Endometrium (tissue), 2 donors: ENCODE results near the gene PPARD.
"Not testable (repeated sequence)": the region's sequence is repeated elsewhere in the genome, so short reads cannot be mapped to it uniquely, and the experiment has no call there.

Experiments used
- FAIRE-seq: peaks from 2 replicates; lab custom pipeline; 2012; peaks lifted over from hg19 to GRCh38; lab: Jason Lieb, UNC
- donor health status: control.
- donor health status: control.

Gene PPARD

DNA sequence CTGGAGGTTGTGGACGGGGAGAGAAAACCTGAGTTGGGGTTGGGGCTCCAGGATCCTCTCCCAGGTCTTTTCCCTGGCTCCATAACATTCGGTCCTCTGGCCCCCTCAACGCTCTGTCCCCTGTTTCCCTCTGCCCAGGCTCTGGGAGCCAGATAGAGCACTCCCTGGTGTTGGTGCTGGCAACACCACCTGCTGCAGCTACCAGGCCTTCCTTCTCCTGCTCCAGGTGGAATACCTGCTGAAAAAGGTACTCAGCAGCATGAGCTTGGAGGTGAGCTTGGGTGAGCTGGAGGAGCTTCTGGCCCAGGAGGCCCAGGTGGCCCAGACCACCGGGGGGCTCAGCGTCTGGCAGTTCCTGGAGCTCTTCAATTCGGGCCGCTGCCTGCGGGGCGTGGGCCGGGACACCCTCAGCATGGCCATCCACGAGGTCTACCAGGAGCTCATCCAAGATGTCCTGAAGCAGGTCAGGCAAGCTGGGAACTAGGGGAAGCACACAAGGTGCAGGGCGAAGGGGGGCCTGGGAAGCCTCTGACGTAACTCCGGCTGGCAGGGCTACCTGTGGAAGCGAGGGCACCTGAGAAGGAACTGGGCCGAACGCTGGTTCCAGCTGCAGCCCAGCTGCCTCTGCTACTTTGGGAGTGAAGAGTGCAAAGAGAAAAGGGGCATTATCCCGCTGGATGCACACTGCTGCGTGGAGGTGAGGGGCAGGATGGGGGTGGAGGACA, 30.1 kb upstream of the PPARD start:
- no peak for FAIRE-seq

DNA sequence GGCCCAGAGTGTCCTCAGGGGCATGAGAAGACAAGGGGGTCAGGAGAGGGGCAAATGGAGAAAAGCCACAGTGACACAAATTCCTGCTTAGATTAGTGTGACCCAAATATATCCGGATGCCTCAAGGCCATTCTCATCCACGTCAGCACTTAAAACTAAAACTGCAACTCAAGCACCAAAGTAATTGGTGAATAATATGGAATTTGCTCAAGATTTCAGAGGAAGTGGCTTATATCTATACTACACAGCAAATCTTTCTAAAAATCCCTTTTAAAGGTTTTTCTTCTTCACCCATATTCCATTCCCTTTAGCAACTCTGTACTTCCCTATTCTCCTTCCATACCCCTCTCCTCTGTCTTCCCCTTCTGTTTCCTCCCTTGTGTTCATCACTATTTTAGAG, 29.6 kb upstream of the PPARD start:
- no peak for FAIRE-seq

DNA sequence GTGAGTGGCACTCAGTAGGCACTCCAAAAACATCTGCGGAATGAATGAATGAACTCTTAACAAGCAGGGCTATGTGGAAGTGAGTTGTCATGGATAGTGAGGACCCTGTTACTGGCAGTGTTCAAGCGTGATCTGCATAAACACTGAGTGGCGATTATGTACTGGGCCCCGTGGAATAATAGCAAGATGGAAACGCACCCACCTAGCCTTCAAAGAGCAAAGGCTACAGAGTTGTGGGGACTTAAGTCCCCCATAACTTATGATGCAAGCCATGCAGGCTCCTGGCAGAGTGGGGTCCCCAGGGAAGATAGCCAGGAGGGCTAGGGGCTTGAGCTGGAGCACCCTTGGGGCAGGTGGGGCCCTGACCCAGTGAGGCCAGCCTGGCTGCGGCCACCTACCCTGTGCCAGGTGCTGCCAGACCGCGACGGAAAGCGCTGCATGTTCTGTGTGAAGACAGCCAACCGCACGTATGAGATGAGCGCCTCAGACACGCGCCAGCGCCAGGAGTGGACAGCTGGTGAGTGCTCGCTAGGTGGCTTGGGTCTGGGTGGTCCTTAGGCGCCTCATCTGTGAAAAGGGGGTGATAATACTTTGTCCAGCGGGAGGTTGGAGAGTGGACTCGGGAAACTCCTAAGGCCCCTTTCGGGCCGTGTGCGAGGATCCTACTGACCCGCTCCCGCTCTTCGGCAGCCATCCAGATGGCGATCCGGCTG, 24.7 kb upstream of the PPARD start:
- no peak for FAIRE-seq

DNA sequence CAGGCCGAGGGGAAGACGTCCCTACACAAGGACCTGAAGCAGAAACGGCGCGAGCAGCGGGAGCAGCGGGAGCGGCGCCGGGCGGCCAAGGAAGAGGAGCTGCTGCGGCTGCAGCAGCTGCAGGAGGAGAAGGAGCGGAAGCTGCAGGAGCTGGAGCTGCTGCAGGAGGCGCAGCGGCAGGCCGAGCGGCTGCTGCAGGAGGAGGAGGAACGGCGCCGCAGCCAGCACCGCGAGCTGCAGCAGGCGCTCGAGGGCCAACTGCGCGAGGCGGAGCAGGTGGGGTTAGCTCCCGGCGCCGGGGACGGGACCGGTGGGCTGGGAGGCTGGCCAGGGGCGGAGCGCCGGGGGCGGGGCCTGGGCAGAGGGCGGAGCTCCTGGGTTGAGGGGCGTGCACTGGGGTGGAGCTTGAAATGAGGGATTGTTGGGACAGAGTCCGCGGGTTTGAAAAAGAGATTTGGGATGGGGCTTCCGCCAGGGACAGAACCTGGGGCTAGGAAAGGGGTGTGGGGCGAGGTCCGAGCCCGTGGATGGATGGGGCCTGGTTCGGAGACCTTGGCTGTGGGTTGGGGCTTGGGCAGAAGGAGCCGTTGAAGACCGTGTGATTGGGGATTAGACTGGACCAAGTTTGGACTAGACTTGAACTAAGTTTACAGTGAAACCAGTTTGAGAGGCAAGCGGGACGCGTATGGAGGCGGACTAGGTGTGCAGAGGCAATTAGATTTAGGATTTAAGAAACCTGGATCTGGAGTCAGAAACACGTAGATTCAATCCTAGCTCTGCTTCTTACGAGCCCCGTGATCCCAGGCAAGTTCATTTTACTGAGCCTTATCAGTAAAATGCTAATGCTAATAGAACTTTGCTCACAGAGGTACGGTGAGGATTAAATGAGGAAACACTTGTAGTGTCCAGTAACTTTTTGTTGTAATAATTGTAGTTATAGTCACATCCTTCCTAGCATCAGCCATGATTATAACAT, 23.9 kb upstream of the PPARD start:
- no peak for FAIRE-seq

DNA sequence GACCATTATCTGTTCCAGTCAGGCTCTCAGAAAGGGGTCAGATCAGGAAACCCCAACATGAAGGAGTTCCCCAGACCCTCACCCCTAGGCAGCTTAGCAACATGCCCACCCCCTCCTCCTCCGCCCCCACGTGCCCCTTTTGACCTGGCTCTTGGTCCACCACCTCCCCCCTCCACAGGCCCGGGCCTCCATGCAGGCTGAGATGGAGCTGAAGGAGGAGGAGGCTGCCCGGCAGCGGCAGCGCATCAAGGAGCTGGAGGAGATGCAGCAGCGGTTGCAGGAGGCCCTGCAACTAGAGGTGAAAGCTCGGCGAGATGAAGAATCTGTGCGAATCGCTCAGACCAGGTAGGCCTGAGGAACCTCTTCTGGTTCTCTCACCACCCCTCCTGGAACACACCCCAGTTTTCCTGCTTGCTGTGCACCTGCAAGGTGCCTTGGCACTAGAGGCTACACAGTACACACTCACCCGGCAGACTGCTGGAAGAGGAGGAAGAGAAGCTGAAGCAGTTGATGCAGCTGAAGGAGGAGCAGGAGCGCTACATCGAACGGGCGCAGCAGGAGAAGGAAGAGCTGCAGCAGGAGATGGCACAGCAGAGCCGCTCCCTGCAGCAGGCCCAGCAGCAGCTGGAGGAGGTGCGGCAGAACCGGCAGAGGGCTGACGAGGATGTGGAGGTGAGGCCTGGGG, 22.9 kb upstream of the PPARD start:
- no peak for FAIRE-seq

DNA sequence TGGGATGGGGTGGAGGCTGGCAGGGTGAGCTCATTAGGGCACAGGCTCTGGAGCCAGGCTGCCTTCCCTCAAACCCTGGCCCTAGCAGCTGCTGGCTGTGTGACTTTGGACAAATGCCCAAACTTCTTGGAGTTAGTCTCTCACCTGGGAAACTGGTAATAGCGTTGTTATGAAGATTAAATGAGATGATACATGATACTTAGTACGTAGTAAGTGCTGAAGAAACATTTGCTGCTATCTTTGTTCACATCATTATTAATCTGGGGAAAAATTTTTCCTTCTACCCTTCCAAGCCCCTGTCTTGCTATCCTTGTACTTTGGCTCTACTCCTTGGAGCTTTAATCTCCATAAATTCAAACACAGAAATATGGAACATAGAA, 22.3 kb upstream of the PPARD start:
- FAIRE-seq, result no peak

DNA sequence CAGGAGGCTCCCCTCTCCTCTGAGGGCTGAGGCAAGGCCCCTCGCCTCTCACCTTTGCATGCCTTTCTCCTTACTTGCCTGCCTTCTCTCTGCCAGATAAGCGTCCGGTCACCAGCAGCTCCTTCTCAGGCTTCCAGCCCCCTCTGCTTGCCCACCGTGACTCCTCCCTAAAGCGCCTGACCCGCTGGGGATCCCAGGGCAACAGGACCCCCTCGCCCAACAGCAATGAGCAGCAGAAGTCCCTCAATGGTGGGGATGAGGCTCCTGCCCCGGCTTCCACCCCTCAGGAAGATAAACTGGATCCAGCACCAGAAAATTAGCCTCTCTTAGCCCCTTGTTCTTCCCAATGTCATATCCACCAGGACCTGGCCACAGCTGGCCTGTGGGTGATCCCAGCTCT, 21.3 kb upstream of the PPARD start:
- FAIRE-seq, result no peak

DNA sequence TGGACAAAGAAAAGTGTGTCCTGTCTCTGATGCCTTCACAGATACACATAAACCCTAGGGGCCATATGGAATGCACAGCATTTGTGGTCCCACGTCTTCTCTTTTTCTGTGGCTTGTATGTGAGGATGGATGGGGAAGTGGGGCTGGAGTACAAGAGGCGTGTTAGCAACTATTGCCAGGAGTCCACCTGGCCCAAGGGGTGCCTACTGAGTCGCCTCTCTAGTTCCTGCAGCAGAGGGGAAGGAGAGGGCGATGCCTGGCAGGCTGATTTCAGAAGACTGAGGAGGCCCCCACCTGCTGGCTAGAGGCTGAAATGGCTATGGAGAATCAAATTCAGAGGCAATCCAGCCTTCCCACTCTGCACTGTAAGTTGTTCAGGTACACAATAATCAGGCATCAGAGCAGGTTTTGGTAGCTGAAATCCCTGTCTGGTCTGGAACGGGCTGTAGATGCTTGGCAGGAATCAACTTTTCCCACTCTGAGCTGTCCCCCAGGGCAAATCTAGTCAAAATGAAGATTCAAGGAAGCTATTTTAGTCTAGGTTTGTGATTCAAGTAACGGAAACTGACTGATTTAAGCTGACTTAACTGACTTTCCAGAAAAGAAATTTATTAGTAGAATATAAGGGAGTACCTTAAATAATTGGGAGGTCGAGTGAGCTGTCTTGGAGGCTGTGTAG, 14.9 kb upstream of the PPARD start:
- FAIRE-seq, result no peak

DNA sequence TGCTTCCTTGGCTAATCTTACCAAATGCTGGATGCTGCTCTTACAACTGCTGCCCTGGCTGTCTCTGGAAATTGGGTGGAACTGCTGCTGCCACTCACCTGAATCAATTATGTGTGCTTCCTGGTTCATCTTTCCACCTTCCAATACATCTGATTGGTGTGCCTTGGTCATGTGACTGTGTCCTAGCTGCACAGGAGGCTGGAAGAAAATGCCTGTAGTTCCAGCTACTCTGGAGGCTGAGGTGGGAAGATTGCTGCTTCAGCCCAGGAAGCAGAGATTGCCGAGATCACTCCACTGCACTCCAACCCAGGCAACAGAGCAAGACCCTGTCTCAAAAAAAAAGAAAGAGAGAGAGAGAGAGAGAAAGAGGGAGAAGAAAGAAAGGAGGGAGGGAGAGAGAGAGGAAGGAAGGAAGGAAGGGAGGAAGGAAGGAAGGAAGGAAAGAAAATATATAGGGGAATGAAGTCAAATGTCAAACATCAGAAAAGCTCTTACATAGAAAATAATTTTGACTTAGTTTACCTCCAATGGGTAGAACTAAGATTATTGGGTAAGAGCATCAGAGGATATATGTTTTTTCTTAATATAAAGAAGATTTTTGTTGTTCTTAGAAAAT, 14.1 kb upstream of the PPARD start:
- FAIRE-seq, result no peak

DNA sequence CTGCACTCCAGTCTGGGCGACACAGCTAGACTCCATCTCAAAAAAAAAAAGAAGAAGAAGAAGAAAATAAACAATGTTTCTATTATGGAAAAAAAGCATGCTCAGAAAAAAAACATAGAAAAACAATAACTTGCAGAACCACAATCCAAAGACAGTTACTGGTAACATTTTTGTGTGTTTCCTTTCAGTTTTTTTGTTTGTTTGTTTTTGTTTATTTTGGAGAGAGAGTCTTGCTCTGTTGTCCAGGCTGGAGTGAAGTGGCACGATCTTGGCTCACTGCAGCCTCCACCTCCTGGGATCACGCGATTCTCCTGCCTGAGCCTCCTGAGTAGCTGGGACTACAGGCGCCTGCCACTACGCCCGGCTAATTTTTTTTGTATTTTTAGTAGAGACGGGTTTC, 13.4 kb upstream of the PPARD start:
- not testable (repeated sequence) for FAIRE-seq

DNA sequence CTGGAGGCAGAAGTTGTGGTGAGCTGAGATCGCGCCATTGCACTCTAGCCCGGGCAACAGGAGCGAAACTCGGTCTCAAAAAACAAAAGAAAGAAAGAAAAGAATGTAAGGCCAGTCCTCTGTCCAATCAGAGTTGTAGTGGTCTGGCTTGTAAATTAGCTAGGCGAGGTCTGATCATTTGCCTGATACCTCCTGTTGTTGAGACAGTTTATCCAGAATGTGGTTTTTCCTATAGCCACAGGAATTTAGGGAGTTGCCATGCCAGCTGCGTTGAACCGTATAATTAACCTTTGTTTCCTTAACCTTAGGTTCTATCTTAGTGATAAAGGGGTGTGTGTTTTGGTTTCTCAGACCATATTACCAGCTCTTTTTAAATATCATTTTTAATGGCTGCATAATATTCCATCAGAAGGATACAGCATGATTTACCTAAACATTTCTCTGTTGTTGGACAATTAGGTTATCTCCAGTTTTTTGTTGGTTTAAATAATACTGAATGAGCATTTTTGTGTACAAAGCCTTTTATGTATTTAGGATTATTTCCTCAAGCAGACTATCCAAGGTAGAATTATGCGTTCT, 11.7 kb upstream of the PPARD start:
- FAIRE-seq, result no peak

DNA sequence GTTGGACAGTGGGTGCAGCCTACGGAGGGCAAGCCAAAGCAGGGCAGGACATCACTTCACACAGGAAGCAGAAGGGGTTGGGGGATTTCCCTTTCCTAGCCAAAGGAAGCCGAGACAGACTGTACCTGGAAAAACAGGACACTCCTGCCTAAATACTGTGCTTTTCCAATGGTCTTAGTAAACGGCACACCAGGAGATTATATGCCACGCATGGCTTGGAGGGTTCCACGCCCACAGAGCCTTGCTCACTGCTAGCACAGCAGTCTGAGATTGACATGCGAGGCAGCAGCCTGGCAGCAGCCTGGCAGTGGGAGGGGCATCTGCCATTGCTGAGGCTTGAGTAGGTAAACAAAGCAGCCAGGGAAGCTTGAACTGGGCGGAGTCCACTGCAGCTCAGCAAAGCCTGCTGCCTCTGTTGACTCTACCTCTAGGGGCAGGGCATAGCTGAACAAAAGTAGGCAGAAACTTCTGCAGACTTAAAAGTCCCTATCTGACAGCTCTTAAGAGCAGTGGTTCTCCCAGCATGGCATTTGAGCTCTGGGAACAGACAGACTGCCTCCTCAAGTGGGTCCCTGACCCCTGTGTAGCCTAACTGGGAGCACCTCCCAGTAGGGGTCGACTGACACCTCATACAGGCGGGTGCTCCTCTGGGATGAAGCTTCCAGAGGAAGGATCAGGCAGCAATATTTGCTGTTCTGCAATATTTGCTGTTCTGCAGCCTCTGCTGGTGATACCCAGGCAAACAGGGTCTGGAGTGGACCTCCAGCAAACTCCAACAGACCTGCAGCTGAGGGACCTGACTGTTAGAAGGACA, 10.1 kb upstream of the PPARD start:
- FAIRE-seq, result not testable (repeated sequence)

DNA sequence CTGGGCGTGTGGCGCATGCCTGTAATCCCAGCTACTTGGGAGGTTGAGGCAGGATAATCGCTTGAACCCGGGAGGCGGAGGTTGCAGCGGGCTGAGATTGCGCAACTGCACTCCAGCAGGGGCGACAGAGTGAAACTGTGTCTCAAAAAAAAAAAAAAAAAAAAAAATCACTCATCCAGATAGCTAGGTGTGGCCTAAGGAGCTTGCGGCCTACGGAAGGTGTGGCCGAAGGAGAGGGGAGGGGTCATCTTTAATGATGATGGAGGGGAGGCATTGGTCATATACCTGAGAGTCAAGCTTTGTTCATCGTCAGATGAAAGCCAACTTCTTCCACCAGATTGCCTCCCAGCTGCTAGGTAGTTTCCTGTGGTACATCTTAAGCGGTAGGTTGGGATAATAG, 801 bp upstream of the PPARD start:
- no peak for FAIRE-seq

DNA sequence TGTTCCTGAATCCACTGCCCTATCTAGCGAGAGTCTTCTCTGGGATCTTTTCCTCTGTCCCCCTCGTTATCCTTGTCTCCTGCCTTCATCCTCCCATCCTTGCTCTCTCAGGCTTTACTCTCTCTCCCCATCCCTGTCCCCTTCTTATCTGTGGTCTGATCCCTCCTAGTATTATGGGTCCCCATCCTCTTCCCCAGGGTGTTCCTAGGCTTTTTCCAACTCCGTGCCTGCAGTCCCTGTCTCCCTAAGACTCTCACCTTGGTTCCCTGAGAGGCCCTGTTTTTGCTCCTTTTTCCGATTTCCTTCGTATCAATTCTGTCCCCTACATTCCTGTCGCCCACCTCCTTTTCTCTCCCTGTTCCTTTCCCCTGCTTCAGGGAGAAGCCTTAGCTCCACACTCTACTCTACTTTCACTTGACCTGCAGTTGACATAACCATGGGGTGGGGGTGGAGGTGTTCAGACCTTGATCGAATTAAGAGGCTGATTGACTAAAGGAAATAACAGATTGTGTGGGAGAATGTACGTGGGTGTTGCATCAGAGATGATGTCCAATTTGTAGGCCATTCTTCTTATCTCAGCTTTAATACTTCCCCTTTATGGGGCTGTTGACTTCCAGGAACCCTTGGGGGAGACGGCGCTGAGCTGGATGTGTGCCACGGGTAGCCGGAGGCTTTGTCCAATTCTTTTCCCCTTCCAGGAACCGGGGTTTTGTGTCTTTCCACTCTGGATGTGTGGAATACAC, 905 bp downstream of the PPARD start:
- FAIRE-seq, result no peak

DNA sequence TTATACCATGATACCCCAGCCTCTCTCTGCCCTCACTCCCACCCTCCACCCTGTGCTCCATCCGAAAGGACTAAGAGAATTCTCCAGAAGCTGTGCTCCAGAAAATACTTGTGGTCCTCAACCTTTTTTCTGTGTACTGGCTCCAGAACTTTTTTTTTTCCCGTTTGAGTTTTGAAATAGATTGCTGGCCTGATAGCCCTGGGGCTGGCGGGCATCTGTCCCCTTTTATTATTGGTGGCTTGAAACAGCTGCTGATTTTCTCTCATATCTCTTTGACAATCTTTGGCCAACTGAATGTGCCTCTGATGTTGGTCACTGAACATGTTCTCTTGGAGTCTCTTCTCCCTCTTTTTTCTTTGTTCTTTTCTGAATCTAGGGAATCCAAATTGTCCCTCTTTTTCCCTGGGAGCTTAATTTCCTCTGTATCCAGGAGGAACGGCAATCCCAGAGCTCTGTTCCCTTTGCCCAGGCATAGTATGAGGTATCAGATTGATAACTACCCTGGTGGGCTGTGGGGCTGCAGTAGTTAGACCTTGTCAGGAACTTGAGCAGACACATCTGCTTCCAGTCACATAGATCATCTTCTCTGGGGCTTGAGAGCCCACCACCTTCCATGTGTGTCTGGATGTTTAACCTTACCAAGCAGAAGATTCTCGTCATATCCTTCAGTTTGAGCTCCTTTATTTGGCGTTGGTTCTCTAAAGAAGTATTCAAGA, 1.6 kb downstream of the PPARD start:
- no peak for FAIRE-seq

DNA sequence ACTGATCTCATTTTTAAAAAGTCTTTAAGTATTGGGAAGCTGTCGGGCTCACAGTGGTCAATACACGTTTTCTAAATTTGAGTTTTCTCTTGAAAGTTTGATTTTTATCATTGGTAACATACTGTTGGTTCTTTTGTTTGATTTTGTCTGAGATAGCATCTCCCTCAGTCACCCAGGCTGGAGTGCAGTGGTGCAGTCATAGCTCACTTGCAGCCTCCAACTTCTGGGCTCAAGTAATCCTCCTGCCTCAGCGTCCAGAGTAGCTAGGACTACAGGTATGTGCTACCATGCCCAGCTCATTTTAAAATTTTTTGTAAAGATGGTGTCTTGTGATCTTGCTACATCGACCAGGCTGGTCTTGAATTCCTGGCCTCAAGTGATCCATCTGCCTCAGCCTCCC, 9.1 kb downstream of the PPARD start:
- no peak for FAIRE-seq

DNA sequence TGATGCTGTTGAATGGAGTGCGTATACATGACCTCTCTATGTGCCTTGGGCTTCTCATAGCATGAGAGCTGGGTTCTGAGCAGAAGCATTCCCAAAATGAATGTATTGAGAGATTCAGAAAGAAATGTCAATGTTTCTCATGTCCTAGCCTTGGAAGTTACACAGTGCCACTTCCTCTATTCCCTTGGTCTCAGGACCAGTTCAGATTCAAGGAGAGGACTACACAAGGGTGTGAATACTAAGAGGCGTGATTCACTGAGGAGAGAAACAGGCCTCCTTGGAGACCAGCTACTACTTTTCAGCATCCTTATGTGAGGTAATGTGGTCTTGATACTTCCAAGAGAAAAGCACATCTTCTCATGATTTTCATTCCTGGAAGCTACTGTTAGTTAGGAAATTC, 10.4 kb downstream of the PPARD start:
- FAIRE-seq, result no peak

DNA sequence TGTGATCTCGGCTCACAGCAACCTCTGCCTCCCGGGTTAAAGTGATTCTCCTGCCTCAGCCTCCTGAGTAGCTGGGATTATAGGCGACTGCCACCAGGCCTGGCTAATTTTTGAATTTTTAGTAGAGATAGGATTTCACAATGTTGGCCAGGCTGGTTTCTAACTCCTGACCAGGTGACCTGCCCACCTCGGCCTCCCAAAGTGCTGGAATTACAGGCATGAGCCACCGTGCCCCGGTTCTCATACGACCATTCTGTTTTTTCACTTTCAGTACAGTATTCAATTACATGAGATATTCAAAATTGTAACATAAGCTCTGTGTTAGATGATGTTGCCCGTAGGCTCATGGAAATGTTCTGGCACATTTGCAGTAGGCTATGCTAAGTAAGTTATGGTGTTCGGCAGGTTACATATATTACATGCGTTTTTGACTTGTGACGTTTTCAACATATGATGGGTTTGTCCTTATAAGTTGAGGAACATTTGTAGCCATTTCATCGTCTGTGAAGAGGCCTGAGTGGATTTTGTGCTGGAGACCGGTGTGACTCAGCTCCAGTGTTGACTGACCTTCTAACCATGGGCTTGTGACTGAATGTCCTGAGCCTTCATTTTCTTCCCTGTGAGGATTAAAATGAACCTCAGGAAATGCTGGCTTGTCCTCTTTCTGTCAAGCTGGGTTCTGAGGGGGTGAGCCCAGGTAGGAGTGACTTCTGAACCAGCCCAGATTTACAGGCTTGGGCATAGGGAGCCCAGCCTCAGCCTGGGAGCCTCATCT, 12.2 kb downstream of the PPARD start:
- FAIRE-seq, result no peak
